Parathyroid adenoma (tissue), 2 donors: ENCODE results near the gene SMAD7.

Experiments
- H2AFZ ChIP-seq: fragments of 300-600 bp; sonication (generic); one replicate; pipeline ENCODE4 v1.7.0; 2017; ENCODE audit warnings: antibody characterized with exemption, mild to moderate bottlenecking
- H3K27ac ChIP-seq: fragments of 300-600 bp; sonication (generic); one replicate; pipeline ENCODE4 v1.7.0; 2017
- H3K27me3 ChIP-seq: fragments of 300-600 bp; sonication (generic); one replicate; pipeline ENCODE4 v1.7.0; 2017; ENCODE audit warnings: low read length; ENCODE audit not compliant: control insufficient read depth, insufficient read depth
- H3K36me3 ChIP-seq: fragments of 300-600 bp; sonication (generic); one replicate; pipeline ENCODE4 v1.7.0; 2017; ENCODE audit warnings: low read length; ENCODE audit not compliant: control insufficient read depth, insufficient read depth
- H3K4me1 ChIP-seq: fragments of 300-600 bp; sonication (generic); one replicate; pipeline ENCODE4 v1.7.0; 2017; ENCODE audit warnings: control low read depth
- H3K4me2 ChIP-seq: fragments of 300-600 bp; sonication (generic); one replicate; pipeline ENCODE4 v1.7.0; 2017; ENCODE audit warnings: low read length
- H3K4me3 ChIP-seq: fragments of 300-600 bp; sonication (generic); one replicate; pipeline ENCODE4 v1.7.0; 2017; ENCODE audit warnings: low read depth, low read length
- H3K79me2 ChIP-seq: fragments of 300-600 bp; sonication (generic); one replicate; pipeline ENCODE4 v1.7.0; 2017; ENCODE audit warnings: control low read depth
- H3K9ac ChIP-seq: fragments of 300-600 bp; sonication (generic); one replicate; pipeline ENCODE4 v1.7.0; 2017; ENCODE audit warnings: mild to moderate bottlenecking
- H3K9me3 ChIP-seq: fragments of 300-600 bp; sonication (generic); one replicate; pipeline ENCODE4 v1.7.0; 2017; ENCODE audit warnings: low read length; ENCODE audit not compliant: control insufficient read depth
- TF ChIP-seq, protein P1 (sequence below): fragments of 300-600 bp; sonication (generic); IDR thresholded peaks from one replicate; pipeline ENCODE4 v1.7.0; 2017; ENCODE audit warnings: antibody characterized with exemption, mild to moderate bottlenecking
- donor health status: primary hyperparathyroidism.

Gene SMAD7

DNA sequence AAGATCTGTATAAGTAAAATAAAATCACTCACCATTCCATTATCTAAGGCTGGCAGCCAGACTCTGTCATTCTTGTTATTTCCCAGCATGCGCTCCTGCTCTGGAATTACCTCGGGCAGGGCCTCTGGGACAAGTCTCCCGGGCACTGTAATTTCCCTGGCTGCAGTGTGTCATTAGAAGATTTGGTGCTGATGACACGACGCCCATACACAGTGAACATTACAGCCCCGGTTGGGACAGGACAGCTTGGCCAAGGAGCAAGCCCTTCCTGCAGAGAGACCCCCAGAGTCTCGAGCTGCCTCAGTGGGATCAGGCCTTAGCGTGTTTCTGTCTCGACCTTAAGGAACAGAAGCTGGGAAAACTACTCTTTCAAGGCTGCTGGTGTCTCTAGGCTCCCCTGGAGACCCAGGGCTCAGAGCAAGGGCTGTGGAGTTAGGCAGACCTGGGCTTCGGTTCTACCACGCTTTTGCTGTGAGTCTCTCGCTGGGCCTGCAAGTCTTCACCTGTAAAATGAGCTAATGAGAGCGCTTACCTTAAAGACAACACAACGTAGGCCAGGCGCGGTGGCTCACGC, 39.7 kb downstream of the SMAD7 start:
- TF ChIP-seq, protein P1, sequence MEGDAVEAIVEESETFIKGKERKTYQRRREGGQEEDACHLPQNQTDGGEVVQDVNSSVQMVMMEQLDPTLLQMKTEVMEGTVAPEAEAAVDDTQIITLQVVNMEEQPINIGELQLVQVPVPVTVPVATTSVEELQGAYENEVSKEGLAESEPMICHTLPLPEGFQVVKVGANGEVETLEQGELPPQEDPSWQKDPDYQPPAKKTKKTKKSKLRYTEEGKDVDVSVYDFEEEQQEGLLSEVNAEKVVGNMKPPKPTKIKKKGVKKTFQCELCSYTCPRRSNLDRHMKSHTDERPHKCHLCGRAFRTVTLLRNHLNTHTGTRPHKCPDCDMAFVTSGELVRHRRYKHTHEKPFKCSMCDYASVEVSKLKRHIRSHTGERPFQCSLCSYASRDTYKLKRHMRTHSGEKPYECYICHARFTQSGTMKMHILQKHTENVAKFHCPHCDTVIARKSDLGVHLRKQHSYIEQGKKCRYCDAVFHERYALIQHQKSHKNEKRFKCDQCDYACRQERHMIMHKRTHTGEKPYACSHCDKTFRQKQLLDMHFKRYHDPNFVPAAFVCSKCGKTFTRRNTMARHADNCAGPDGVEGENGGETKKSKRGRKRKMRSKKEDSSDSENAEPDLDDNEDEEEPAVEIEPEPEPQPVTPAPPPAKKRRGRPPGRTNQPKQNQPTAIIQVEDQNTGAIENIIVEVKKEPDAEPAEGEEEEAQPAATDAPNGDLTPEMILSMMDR = no peak
- Histone ChIP-seq H3K79me2 (no peaks in the 10 kb centered on the region), H3K36me3 (no peaks in the 10 kb centered on the region), H3K9me3 (no peaks in the 10 kb centered on the region), H3K4me1 (peaks cover 17% of the 10 kb centered on the region), H3K4me2 (no peak overlapping the region), H3K27ac (no peak overlapping the region), H3K4me3 (no peak overlapping the region), H3K27me3 (no peaks in the 10 kb centered on the region), H3K9ac (no peak overlapping the region), H2AFZ (no peak overlapping the region)

DNA sequence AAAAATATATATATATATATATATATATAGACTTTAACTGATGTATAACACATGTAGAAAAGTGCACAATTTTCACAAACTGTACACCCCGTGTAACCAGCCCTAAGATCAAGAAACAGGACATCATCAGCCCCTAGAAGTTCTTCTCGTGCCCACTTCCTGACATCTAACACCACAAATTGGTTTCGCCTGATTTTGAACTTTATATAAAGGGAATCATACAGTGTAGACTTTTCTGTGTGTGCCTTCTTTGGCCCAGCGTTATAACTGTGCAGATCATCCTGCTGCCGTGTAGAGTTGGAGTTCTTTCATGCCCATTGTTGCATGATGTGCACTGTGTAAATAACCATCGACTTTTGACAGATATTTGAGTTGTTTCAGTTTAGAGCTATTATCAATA, 41.0 kb downstream of the SMAD7 start:
- peaks cover 5% of the 10 kb centered on the region for H3K4me1 ChIP-seq
- H3K27me3 ChIP-seq = no peaks in the 10 kb centered on the region
- no peak overlapping the region for H3K4me2 ChIP-seq
- no peak overlapping the region for H3K27ac ChIP-seq
- H3K9me3 ChIP-seq = no peaks in the 10 kb centered on the region
- no peak overlapping the region for H3K4me3 ChIP-seq
- H3K36me3 ChIP-seq = no peaks in the 10 kb centered on the region
- no peaks in the 10 kb centered on the region for H3K79me2 ChIP-seq
- TF ChIP-seq, protein P1 = no peak
- H2AFZ ChIP-seq = no peak overlapping the region
- H3K9ac ChIP-seq = no peak overlapping the region

DNA sequence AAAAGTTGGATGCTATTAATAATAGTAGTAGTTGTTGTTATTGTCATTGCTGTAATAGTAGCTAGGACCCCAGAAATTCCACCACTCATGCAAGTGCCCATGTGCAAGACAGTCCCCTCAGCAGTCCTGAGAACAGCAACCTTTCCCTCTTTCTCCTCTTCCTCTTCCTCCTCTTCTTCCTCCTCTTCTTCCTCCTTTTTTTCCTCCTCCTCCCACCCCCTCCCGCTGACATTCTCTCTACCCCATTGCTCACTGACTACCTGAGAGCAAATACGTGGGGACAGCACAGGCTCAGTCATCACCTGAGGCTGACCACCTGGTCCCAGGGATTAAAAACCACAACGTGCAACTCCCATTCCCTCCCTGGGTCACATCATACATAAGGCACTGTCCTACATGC, 41.8 kb downstream of the SMAD7 start:
- Histone ChIP-seq H3K9ac (no peak overlapping the region), H3K9me3 (no peaks in the 10 kb centered on the region)

DNA sequence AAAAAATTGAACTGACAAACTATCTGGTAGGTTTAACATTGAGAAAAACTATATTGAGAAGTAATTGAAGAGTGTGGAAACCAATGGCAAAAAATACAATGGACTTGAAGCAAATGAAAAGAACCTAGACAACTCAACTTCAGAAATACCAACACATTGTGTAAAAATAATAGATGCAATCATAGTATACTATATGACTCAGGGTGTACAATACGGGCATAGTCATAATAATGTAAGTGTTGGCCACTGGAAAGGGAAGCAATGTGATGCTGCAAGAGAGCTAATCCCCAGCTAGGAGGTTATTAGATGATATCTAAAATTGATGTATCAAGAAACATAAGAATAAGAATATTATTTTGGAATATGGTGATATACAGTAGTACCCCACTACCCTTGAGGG, 45.3 kb downstream of the SMAD7 start:
- no peaks in the 10 kb centered on the region for H3K27me3 ChIP-seq
- no peak overlapping the region for H3K4me3 ChIP-seq
- H3K4me1 ChIP-seq = peaks cover 8% of the 10 kb centered on the region
- no peak overlapping the region for H2AFZ ChIP-seq
- no peak overlapping the region for H3K4me2 ChIP-seq
- no peaks in the 10 kb centered on the region for H3K79me2 ChIP-seq
- TF ChIP-seq, protein P1 = no peak
- H3K36me3 ChIP-seq = no peaks in the 10 kb centered on the region
- H3K9me3 ChIP-seq = no peaks in the 10 kb centered on the region
- no peak overlapping the region for H3K9ac ChIP-seq
- no peak overlapping the region for H3K27ac ChIP-seq

More for the DNA sequence above, 41.8 kb downstream of the SMAD7 start:
- Histone ChIP-seq H3K36me3 (no peaks in the 10 kb centered on the region), H3K27ac (no peak overlapping the region), H3K4me2 (no peak overlapping the region), H2AFZ (no peak overlapping the region), H3K4me1 (no peaks in the 10 kb centered on the region), H3K79me2 (no peaks in the 10 kb centered on the region), H3K27me3 (no peaks in the 10 kb centered on the region), H3K4me3 (no peak overlapping the region)
- TF ChIP-seq, protein P1 = no peak

DNA sequence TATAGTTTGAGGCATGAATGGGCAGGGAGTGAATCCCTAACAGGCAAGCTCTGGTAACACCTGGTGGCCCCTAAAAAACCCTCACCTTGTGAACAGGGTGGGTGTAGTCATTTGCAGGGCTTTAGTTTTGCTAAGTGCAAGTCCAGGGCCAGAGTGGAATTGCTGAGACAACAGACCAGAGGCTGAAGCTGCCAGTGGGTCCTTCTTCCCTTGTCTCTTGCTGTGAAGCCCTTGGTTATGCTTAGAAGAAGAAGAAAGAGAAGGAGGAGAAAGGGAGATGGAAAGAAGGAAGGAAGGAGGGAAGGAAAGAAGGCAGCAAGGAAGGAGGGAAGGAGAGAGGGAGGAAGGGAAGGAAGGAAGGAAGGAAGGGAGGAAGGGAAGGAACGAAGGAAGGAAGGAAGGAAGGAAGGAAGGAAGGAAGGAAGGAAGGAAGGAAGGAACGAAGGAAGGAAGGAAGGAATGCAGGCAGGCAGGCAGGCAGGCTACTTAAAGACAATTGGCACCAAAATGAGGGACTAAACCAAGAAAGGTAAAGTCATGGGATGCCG, 45.8 kb downstream of the SMAD7 start:
- no peak overlapping the region for H3K4me2 ChIP-seq
- no peak overlapping the region for H2AFZ ChIP-seq
- H3K27me3 ChIP-seq = no peaks in the 10 kb centered on the region
- H3K9me3 ChIP-seq = no peaks in the 10 kb centered on the region
- H3K27ac ChIP-seq = no peak overlapping the region
- peaks cover 8% of the 10 kb centered on the region for H3K4me1 ChIP-seq
- TF ChIP-seq, protein P1 = no peak
- H3K4me3 ChIP-seq = no peak overlapping the region
- H3K36me3 ChIP-seq = no peaks in the 10 kb centered on the region
- no peaks in the 10 kb centered on the region for H3K79me2 ChIP-seq
- no peak overlapping the region for H3K9ac ChIP-seq
